ENCODE data around the gene RAD51B. TPM values are rescaled to one million over a fixed set of nuclear protein-coding genes. Genes with fewer than 3 reads are reported as not detected.

The RAD51B gene
- total RNA-seq, 1 experiment from 2014 or later, result 16.7 TPM

- H4K91ac ChIP-seq (ENCODE audit: insufficient read length, low read depth, low read length), result no peak overlapping the region
- no peaks in the 10 kb centered on the region for H3K9me3 Mint-ChIP-seq
- no peak overlapping the region for H3K56ac ChIP-seq (ENCODE audit: insufficient read length, low read depth, low read length)
- no peak overlapping the region for H2AFZ ChIP-seq (ENCODE audit: low read length)
- no peak overlapping the region for H2BK120ac ChIP-seq (ENCODE audit: low read depth, low read length, poor library complexity, severe bottlenecking)
- H3K23ac ChIP-seq (ENCODE audit: insufficient read length, low read depth, low read length), result no peak overlapping the region
- peaks cover 5% of the 10 kb centered on the region for H3K27me3 Mint-ChIP-seq (ENCODE audit: low read depth)
- H3K27me3 ChIP-seq (ENCODE audit: insufficient read depth, low read length), result no peaks in the 10 kb centered on the region
- H3K4ac ChIP-seq (ENCODE audit: low read depth, low read length), result no peak overlapping the region
- H3K4me1 ChIP-seq (ENCODE audit: insufficient read depth, low read length), result peaks cover 7% of the 10 kb centered on the region; the same call in 1 of the 2 replicates
- no peak for DNase-seq
- peak overlapping the region; percentile 14 for H3K4me2 ChIP-seq (ENCODE audit: insufficient read depth, insufficient read length, low read length)
- no peak overlapping the region for H3K14ac ChIP-seq (ENCODE audit: insufficient read depth, low read length)
- no peaks in the 10 kb centered on the region for H3K79me1 ChIP-seq (ENCODE audit: insufficient read depth, low read depth, low read length, poor library complexity, severe bottlenecking)
- H4K8ac ChIP-seq (replicated peaks; ENCODE audit: insufficient read length, low read depth, low read length), result no peak overlapping the region
- H3K4me3 Mint-ChIP-seq, result no peak overlapping the region
- H3T11ph ChIP-seq (ENCODE audit: low read length), result no peak overlapping the region
- H3K4me1 Mint-ChIP-seq, result peaks cover 34 to 37% of the 10 kb centered on the region in 2 experiments
- no peak overlapping the region for H2BK5ac ChIP-seq (ENCODE audit: insufficient read length, low read length)
- no peak overlapping the region for H3K27ac ChIP-seq (ENCODE audit: insufficient read length, low read depth, low read length)
- no peak overlapping the region for H2BK15ac ChIP-seq (ENCODE audit: low read depth, low read length)
- no peaks in the 10 kb centered on the region for H3K9me3 ChIP-seq (ENCODE audit: control insufficient read depth, low read depth, low read length)
- no peak overlapping the region for H2BK12ac ChIP-seq (ENCODE audit: insufficient read length, low read depth, low read length)
- H3K36me3 Mint-ChIP-seq (ENCODE audit: insufficient read depth in 1 of 3, low read depth in 3 of 3), result no peaks in the 10 kb centered on the region
- H3K18ac ChIP-seq (ENCODE audit: insufficient read length, low read depth, low read length), result no peak overlapping the region
- no peaks in the 10 kb centered on the region for H3K79me2 ChIP-seq (ENCODE audit: insufficient read depth, low read length)
- WGBS (ENCODE audit: extremely low coverage, insufficient read length, low lambda C conversion rate), result no CpG with 5 or more reads among the region's 9 CpGs
- TF ChIP-seq CTCF (conservative IDR thresholded peaks at IDR 0.05), result no peak
- peak overlapping the region in 2 of 3 experiments; percentile 33 to 87; a peak in 3 of 7 replicates for H3K27ac Mint-ChIP-seq
- no peak overlapping the region for H3K9ac ChIP-seq (ENCODE audit: extremely low read depth, insufficient read length, low read length)
- H4K20me1 ChIP-seq (ENCODE audit: control insufficient read depth, insufficient read depth, insufficient read length), result no peaks in the 10 kb centered on the region
- no peaks in the 10 kb centered on the region for H3K23me2 ChIP-seq (ENCODE audit: insufficient read length, low read depth, low read length, poor library complexity, severe bottlenecking)
- H2AK5ac ChIP-seq (ENCODE audit: insufficient read length, low read length), result no peak overlapping the region
- H2BK20ac ChIP-seq (ENCODE audit: low read depth, low read length, poor library complexity, severe bottlenecking), result no peak overlapping the region
- H4K5ac ChIP-seq (ENCODE audit: insufficient read length, low read depth, low read length), result no peak overlapping the region
Measured at GRCh38 chr14:68493152-68493911, 673.8 kb downstream of the RAD51B start.
